NCI-H2196 treated with DMSO at 0.1 percent for 48 hours (cell line): ENCODE data around the gene ITPKB.
"Not testable (repeated sequence)": the region's sequence is repeated elsewhere in the genome, so short reads cannot be mapped to it uniquely, and the experiment has no call there.

ENCODE experiments used
- DNase-seq: peaks from one replicate; lab custom pipeline; 2025; ENCODE audit not compliant: unreplicated experiment; lab: John Stamatoyannopoulos, UW

ITPKB gene

DNA sequence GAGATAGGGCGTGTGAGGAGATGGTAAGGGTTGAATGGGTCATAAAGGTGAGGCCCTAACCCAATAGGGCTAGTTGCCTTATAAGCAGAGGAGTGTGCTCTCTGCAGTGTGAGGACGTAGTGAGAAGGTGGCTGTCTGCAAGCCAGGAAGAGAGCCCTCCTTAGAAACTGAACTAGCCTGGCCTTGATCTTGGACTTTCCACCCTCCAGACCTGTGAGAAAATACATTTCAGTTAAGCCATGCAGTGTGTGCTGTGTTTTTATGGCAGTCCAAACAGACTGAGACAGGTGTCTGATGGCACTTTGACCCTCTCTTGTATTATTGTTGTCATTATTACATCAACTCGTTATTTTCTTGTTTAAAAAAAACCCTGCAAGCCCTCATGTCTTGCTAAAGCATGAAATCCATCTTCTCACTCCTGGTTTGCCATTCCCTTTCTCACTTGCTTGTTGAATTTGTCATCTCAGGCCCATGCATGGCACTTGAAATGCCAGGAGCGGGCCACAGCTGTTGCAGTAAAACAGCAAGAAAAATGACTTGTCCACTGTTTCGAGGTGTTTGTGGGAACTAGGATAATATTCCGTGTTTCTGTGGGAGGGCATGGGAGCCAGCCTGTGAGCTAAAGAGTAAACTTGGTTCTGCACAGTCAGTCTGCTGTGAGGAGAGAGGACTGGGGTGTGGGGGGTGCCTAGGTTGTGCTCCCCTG, 111.9 kb downstream of the ITPKB start:
- no peak for DNase-seq

DNA sequence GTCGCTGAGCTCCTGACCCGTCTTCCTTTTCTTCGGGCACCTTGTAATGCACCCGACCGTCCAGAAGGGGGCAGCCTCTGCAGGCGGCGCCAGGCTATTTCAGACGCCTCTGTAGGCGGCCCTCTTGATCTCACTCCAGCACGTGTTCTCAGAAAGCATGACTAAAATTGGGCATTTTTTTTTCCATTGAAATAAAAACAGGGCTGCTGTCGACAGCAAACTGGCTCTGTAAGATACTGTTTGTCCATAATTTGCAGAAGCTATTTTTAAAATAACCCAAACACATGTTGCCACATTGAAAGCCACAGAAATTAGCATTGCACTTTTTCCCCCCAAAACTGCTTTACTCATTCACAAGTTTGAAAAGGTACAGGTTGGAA, 112.5 kb downstream of the ITPKB start:
- DNase-seq, result no peak

DNA sequence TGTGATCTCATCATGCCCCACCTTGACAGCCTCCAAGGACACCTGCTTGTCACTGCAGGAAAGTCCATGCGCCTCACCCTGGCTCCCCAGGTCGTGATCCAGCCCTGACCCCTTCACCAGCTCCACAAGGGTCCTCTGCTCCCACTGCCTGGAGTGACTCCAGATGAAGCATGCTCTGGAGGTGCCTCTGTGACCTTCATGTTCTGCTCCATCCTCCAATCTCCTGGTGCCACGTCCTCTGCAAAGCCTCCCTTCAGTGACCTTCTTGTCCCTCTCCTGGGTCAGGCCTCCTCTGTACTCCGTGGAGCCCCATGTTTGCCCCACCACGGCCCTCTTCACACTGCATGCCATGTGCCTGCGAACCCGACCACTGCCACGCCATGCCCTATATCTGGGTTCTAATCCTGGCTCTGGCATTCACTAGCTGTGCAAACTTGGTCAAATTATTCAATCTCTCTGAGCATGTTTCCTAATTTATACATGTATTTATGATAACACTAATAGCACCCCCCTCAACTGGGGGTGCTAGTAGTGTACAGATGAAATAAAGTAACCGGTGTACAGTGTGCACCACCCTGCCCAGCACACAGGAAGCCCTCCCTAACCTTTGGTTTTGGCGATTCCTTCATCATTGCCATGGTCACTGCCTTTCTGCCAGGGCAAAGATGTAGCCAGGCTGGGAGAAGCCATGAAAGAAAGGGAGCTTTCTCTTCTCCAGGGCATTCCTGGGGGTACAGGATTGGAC, 113.1 kb downstream of the ITPKB start:
- DNase-seq, result no peak

DNA sequence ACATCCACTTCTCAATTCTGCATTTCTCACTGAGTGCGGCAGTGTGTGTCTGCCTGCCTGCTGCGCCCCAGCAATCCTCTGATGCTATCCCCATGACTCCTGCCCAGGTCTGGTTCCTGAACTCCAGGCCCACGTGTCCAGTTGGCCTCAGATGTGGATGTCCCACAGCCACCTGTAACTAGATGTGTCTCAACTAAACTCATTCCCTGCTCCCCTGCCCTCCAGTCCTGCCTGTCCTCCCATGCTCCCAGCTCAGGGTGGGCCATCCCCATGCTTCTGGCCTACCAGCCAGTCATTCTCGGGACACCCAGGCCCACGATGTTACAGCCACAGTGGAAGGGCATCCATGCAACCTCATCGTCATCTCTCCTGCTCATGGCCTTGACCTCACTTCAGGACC, 113.8 kb downstream of the ITPKB start:
- DNase-seq, result no peak

DNA sequence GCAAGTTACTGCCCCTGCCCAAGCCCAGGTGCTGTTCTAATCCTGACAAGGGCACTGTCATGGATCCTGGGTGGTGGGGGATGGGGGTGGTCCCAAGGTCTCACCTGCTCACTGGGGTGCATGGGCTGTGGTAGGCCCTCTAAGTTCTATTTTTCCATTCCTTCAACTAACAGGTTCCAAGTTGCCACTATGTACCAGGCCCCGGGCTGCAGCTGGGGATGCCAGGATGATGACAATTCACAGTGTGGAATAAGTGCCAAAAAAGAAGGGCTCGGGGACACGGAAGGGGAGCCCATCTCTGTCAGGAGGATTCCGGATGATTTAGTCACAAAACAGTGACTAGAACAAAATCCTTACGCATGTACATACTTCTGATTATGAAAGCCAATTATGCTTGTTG, 114.6 kb downstream of the ITPKB start:
- no peak for DNase-seq

DNA sequence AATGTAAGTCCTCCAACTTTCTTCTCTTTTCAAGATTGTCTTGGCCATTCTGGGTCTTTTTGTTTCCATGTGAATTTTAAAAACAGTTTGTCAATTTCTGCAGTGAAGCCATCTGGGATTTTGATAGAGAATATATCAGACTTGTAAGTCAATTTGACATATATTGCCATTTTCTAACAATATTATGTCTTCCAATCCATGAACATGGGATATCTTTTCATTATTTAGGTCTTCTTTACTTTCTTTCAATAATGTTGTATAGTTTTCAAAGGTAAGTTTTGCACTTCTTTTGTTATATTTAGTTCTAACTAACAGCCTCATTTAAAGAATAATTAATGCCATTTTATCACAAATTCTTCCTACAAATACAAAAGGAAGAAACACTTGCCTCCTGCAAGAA, 117.1 kb downstream of the ITPKB start:
- DNase-seq, result no peak

DNA sequence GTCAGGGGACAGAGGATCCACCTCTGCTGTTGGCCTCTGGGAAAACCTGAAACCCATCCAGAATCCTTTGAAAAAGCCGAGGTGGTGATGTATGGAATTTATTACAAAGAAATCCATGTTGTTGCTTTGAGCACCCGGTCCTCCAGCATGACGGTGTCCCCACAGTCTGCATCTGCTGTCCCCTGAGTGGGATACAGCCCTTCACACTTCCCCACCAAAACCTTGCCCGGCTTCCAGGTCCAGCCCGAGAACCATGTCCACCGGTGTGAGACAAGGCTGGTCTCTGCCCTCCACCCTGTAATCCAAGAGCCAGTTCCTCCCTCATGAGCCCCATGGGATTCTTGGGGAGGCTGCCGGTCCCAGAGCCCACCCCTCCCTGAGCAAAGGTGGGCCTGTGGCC, 120.1 kb downstream of the ITPKB start:
- DNase-seq, result no peak

DNA sequence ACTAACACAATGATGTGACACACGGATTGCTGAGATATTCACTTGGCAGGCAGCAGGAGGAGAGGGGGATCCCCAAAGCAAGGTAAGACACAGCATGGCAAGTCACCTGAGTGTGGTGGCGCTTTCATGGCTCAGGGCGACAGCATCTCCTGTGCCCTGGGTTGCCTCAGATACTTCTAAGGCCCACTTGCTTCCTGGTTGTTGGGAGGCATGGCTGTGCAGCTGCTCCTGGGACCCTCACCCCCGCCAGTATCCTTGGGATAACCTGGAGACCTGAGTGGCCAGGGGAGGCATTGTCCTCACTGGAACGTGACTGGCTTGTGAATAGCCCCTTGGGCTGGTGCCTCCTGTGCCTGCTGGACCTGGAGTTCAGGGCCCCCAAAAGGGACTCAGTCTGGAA, 120.7 kb downstream of the ITPKB start:
- no peak for DNase-seq

DNA sequence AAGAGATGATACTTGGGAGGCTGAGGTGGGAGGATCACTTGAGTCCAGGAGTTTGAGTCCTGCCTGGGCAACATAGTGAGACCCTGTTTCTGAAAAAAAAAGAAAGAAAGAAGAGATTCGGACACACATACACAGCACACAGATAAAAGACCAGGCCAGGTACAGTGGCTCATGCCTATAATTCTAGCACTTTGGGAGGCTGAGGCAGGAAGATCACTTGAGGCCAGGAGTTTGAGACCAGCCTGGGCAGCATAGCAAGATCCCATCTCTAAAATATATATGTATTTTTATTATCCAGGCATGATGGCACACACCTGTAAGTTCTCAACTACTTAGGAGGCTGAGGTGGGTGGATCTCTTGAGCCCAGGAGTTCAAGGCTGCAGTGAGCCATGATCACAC, 121.4 kb downstream of the ITPKB start:
- DNase-seq, result not testable (repeated sequence)

DNA sequence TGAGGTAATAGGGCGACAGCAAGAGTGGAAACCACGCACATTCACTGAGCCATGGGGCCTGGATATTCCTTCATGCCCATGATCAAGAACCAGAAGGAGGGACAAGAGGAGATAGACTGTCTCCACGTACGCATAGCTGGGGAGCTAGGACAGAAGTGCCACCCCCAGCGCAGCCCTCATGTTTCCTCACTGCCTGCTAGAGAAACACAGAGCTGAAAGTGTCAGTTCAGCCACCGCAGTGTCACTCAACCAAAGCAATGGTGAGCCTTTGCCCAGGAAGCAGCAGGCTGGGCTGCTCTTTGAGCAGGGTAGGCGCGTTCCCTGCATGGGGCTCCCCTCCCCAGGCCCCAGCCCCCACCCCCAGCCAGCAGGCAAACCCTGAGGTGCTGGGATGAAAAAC, 122.0 kb downstream of the ITPKB start:
- no peak for DNase-seq

DNA sequence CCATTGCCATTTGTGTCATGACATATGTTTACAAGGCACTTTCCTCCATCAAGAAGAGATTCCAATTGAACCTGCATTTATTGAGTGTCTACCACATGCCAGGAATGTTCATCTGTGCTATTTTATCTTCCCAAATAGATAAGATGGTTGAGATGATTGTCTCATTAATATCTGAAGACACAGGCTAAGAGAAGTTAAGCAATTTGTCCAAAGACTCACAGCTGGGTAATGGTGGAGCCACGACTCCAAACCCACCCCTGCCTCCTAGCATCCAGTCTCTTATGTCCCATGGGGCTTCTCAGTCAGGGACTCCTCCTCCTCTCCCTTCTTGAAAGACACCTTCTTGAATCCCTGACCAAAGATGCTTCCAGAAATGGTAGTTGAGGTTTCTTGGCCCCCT, 122.4 kb downstream of the ITPKB start:
- no peak for DNase-seq

DNA sequence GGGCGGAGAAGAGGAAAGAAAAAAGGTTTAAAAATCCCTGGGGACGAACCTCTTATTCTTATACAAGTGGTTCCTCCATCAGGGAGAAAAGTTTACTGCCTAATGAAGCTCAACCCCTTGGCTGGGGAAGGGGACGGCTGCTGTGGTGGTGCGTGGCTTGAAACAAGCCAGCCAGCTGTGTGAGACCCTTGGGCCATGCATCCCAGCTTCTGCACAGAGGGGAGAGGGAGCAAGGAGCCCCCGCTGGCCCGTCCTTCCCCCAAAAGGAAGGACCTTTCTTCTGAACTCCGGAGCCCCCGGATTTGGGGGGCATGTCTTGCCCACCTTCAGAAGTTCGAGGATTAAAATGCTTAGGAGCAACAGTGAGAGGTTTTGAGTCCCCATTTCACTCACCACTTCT, 123.2 kb downstream of the ITPKB start:
- no peak for DNase-seq

DNA sequence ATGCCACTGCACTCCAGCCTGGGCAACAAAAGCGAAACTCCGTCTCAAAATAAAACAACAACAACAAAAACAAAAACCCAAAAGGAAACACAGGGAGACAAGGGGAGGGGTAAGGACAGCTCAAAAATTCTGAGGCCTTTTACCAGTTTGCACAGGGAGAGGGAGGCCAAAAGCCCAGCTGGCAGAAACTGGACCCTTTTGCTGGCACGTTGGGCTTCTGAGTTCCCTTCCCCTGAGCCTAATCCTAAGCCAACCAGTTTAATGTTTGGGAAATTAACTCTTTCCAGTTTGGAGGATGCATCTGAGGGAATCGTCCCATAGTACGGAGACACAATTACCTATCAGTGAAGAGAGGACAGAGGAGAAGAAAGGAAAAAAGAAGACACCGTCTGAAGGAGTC, 127.1 kb downstream of the ITPKB start:
- not testable (repeated sequence) for DNase-seq

DNA sequence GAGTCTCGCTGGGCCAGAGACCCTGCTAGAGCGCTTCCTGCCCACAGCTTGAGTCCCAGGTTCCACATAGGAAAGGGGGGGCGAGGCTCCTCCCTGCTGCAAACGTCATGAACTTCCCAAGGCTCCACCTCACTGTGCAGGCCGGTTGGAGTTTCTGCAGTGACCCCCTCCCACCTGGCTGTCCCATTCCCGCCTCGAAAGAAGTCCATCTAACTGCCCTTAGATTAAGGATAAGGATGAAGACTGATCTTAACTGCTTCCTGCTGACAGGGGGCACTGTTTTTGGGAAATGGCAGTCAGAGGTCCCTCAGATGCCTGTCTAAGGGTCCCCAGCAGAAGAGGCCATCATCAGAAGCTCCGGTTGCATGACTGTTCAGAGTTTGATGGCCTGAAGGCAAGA, 127.8 kb downstream of the ITPKB start:
- no peak for DNase-seq

DNA sequence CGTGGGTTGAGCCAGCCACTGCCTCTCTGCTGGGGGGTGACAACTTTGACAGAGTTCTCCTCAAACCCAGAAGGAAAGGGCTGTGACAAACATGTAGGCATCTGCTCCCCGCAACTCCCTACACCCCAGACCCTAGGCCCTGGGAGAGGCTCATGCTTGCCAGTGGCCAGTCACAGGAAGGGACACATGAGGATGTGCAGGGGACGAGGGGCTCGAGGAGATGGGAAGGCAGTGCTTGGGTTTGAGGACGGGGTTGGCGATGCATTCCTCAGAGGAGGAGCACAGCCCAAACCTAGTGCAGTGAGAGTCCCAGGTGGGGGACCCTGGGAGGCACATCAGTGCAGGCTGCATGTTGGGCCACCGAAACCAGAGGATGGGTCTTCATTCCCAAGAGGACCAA, 128.4 kb downstream of the ITPKB start:
- no peak for DNase-seq

DNA sequence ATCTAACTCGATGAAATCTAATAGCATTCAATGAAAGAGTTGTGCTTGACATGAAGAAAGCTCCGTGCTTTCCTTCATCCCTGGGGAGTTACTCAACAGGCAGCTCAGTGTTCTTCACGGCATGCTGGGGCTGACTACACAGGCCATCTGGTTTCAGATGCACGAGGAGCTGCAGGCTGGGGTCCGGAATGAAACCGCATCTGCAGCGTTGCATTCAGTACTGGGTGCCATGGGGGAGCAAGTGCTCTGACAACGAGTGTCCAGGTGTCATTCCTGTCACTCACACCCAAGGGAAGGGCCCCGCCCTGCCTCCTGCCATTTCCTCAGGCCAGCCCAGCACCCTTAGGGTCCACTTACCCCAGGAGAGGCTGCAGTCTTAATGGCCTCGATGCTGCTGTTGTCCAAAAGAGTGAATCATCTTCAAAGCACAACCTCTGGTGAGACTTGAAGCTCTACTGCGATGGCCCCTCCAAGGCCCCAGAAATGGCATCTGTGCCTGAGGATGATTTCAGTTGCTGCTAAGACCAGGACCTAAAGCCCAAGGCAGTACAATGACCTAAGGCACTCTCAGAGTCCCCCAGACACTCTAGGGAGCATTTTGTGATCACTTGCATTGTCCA, 129.1 kb downstream of the ITPKB start:
- DNase-seq, result no peak

DNA sequence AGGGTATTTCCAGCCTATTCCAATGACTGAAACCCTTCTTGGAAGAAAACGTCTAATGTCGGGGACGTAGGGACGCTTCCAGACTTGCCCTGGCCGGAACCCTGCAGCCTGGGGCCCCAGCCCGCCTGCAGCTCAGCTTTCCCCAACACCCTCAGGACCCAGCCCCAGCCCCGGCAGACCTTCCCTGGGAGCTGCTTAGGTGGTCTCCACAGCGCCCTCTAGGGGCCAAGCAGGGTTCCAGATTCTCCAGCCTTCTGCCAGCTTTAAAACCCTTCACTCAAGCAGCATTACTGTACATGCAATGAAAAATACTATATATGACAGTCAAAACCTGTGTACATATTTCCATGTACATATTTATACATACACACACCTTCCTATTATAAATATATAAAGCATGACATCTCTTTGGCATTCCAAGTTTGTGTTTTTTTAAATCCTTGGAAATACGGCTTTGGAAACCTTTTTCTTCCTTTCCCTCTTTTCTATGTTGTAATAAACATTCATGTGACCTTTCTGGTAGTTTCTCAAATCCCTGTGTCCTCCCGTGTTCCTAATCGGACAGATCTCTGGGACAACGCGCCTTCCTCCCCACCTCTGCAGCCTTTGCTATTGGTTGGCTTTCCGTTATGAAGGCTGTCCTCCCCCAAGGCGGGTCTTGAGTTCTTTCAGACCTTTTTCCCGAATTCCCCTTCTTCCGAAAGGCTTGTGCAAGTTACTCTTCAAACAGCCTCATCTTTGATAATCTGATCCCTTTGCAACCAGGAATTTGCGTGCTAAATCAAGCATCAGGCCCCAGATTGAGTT, 130.2 kb downstream of the ITPKB start:
- DNase-seq, result peak; percentile 4

DNA sequence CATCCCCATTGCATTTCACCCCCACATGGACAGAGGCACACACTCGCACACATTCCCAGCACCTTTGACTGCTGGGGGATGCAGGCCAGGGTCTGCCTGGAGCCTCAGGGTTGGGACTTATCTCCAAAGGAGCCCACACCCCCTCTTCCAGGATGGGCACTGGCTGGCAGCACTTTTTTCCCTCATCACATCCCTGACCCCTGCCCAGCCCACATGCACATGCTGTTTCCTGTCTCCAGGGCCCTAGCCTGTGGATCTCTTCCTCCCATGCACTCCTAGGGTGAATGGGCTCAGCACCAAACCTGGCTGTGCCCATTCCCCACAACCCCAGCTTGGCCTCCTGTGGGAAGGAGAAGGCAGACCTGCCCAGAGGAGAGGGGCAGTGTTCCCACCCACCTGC, 131.3 kb downstream of the ITPKB start:
- no peak for DNase-seq

DNA sequence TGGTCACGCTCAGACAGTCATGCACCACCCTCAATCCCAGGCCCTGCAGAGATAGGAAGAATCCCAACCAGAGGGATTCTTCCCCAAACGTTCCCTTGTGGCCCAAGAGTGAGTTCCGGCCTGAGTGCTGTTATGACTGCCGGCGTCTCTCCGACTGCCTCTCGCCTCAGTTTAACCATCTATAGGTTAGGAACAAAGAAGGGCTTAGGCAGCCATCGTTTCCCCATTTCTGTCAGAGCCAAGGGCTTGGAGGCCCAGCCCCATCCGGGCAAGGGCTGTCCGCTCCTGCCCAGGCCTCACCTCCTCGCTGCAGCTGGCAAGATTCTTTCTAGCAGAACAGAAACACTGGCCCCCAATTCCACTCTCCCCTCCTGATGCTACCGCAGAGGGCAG, 131.8 kb downstream of the ITPKB start:
- no peak for DNase-seq

DNA sequence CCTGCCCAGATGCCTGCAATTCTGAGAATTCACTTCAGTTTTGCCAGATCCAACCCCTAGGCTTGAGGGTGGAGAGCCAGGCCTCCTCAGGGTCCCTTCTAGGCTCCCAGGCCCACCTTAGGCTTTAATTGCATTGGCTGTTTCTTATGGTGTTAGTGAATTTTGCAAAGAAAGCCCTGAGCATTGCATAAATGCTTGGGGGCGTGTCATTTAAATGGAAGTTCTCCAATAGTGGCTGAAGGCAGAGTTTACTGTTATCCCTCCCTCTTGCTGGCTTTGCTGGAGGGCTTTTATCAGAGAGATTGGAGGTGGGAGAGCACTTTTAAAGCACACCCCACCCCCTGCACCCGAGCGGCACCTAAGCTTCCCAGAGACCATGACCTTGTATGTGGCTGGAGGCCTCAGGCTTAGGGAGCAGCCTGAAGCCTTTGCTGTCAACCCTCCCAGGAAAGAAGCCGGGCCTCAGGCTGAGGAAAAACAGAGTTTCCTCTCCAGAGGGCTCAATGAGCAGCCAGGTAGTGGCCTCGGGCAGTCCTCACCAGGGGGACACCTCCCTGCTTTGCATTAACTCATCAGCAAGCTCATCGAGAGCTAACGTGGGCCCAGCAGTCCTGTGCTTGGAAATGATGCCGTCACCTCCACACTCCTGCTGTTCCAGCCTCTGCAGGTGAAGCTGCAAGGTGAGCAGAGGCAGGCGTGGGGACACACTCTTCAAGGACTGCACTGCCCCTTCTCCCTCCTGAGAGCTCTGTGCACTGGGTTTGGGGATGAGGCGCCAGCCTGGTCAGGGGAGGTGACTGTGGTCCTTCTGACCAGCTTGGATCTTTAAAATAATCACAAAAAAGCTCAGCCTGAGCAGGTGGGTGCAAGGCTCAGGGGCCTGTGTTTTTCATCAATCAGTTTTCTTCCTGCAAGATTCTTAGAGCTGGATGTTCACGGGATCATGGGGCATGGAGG, 132.5 kb downstream of the ITPKB start:
- no peak for DNase-seq
